ENCODE measurements around the gene KRT80.

Gene KRT80

GRCh38 chr12:52181746-52182145 lies 10.1 kb downstream of the KRT80 start:
- DNase-seq (ENCODE audit: low read depth in 3 of 3, low spot score in 1 of 3) = no peak

DNA sequence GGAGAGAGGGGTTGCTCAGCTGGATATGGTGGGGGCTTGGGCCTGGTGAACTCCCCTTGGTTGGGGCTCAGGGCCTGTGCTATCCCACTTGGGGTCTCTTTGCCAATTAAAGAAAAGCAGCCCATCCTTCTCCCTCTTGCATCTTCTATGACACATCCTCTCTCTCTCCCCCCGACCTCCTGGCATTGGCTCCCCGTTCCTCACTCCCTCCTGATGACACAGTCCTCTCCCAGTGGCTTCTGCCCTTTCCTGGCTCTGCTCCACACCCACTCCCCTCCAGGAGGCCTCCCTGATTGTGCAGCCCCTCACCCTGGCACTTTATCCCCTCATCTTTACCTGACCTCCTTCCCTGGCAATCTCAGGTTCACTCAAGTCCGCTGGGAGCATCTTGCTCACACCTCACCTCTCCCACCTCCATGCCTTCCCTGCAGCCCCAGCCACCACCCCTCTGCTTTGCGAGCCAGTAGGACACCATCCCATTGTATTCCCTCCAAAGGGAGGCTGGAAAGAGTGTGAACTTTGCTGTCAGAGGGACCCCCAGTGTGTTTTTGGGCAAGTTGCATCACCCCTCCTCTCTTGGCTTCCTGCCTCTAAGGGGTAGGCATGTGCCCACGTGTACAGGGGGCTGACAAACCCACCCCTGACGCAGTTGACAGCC lies 10.7 kb downstream of the KRT80 start:
- no peak for DNase-seq (ENCODE audit: low read depth in 3 of 3, low spot score in 1 of 3)

GRCh38 chr12:52179396-52179973 lies 12.3 kb downstream of the KRT80 start:
- DNase-seq (ENCODE audit: low read depth in 3 of 3, low spot score in 1 of 3) = no peak

GRCh38 chr12:52178984-52179383 lies 12.8 kb downstream of the KRT80 start:
- DNase-seq (ENCODE audit: low read depth in 3 of 3, low spot score in 1 of 3) = no peak

- DNase-seq (ENCODE audit: low read depth in 3 of 3, low spot score in 1 of 3) = no peak
Measured at GRCh38 chr12:52178443-52178842, 13.4 kb downstream of the KRT80 start.

- no peak for DNase-seq (ENCODE audit: low read depth in 3 of 3, low spot score in 1 of 3)
Measured at GRCh38 chr12:52175371-52176350, 16.2 kb downstream of the KRT80 start.

DNA sequence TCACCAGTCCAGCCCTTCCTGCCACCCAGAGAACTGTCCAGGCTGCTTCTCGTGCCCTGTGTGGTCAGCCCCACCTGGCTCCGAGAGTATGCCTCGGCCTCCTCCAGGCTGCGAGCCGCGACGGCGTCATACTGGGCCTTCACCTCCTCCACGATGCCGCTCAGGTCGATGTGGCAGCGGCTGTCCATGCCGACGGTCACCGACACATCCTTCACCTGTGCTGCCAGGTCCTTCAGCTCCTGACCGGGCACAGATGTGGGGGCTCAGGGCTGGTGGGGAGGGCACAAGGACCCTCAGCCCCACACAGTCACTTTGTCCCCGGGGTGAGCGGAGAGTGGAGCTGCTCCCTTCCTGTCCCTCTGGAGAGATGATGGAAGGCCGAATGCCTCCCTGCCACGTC lies 18.3 kb downstream of the KRT80 start:
- DNase-seq (ENCODE audit: low read depth in 3 of 3, low spot score in 1 of 3) = no peak

- DNase-seq (ENCODE audit: low read depth in 3 of 3, low spot score in 1 of 3) = no peak
Measured at GRCh38 chr12:52172956-52173355, 18.9 kb downstream of the KRT80 start.

- no peak for DNase-seq (ENCODE audit: low read depth in 3 of 3, low spot score in 1 of 3)
Measured at GRCh38 chr12:52171950-52172512, 19.8 kb downstream of the KRT80 start.

DNA sequence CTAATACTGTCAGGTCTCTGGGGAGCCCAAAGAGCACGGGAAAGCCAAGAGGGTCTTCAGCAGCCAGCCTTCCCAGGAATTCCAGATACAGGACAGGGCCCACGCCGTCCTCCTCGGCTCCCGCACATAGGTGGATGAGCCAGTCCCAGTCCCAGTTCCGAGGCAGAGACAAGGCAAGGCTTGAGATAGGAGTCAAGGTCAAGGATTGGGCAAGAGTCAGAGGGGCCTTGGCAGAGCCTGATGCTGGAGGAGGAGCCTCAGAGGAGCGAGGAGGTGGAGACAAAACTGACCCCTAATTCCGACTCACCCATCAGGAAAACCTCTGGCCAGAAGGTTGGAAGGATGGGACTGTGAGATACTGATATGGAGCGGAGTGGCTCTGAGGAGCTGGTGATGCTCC lies 21.0 kb downstream of the KRT80 start:
- no peak for DNase-seq (ENCODE audit: low read depth in 3 of 3, low spot score in 1 of 3)

- no peak for DNase-seq (ENCODE audit: low read depth in 3 of 3, low spot score in 1 of 3)
Measured at GRCh38 chr12:52169886-52170285, 21.9 kb downstream of the KRT80 start.

DNA sequence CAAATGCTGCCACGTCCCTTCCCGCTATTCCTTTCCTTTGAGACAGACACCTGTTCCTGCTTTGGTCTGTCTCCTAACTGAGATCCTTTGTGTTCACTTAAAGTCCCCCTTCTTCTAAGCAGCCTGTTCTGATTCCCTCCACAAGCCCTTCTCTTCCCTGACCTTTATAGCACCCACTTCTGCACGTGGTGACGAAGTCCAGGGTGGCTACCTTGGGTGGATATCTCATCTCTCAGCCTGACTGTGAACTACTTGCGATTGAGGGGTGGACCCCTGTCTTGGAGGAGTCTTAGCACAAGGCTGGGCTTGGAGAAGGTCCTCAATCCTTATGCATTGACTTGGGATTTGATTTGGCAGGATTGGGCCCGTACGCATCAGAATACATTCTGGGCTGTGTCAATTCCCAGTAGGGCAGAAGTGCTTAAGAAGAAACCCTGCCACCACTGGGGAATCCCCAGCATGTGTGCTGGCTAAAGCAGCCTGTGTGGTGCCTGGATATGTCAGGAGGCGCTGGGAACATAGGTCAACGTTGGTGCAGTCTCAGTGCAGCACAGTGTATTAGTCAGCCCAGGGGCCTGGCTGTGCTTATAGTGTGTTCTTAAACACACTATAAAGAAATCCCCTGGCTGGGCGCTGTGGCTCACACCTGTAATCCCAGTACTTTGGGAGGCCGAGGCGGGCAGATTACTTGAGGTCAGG lies 23.6 kb downstream of the KRT80 start:
- no peak for DNase-seq (ENCODE audit: low read depth in 3 of 3, low spot score in 1 of 3)

DNA sequence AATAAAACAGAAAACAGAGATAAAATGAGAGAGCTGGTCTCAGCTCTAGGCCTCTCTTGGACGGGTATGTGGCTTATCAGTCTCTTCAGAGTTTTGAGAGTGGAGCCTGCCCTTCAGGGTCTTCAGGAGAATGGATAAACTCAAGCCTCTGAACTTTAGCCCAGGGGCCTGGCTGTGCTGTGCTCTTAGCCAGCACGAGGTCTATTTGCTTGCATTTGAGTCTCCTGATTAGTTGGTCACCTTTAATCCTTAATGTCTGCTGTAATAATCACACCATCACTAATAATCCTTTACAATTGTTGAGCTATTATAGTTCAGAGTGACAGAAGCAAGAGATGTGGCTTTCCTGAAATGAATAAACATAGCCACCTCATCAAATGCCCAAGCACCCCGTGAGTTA lies 24.3 kb downstream of the KRT80 start:
- DNase-seq (ENCODE audit: low read depth in 3 of 3, low spot score in 1 of 3) = no peak

DNA sequence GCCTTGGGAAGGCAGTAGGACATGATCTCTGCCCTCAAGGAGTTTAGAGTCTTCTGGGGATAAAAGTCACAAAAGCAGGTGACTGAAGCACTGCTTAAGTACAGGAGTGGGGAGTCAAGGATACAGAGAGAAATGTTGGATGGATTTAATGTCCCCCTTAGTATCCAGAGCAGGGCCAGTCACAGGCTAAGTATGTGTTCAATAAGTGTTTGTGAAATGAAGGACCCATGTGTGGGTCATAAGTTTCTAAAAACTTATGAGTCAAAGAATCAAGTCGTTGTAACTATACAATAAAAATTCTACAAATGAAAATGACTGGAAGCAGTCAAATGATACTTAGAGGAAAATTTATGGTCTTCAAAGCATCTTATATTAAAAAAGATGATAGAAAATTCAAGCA lies 25.1 kb downstream of the KRT80 start:
- DNase-seq (ENCODE audit: low read depth in 3 of 3, low spot score in 1 of 3) = no peak

GRCh38 chr12:52165096-52165855 lies 26.5 kb downstream of the KRT80 start:
- DNase-seq (ENCODE audit: low read depth in 3 of 3, low spot score in 1 of 3) = no peak

DNA sequence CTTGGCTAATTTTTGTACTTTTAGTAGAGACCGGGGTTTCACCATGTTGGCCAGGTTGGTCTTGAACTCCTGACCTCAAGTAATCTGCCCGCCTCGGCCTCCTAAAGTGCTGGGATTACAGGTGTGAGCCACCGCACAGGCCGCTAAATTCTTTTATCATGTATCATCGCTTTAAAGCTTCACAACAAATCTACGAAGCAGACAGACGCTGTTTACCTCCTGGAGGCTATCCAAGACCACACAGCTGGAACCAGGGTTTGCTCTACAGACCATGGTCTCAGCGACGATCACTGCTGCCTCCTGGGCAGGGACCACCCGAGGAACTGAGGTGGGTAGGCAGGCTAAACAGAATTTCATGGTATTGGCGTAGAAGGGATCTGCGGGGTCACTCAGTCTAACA lies 27.2 kb downstream of the KRT80 start:
- DNase-seq (ENCODE audit: low read depth in 3 of 3, low spot score in 1 of 3) = no peak

GRCh38 chr12:52162981-52163380 lies 28.8 kb downstream of the KRT80 start:
- DNase-seq (ENCODE audit: low read depth in 3 of 3, low spot score in 1 of 3) = no peak

GRCh38 chr12:52160200-52160599 lies 31.6 kb downstream of the KRT80 start:
- no peak for DNase-seq (ENCODE audit: low read depth in 3 of 3, low spot score in 1 of 3)

DNA sequence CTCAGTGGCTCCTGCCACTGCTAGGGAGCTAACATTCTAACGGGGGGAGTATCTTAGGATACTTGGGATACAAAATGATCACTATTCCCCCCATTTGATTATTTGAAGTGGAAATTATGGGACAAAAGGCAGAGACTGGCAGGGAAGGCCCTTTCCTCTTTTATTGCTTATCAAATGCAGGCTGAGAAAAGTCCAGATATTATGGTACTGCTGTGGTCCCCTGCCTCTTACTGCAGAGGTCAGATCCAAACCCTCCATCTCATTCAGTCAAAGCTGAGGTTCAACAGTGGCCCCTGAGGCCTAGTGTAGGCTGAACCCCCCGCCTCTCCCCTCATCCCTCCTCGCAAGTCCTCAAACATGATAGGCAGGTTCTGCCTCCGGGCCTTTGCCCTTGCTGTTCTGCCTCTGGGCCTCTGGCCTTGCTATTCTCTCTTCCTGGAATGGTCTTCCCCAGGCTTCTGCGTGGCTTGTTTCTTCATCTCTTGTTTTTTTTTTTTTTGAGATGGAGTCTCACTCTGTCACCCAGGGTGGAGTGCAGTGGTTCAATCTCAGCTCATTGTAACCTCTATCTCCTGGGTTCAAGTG lies 34.2 kb downstream of the KRT80 start:
- DNase-seq (ENCODE audit: low read depth in 3 of 3, low spot score in 1 of 3) = no peak
